ENCODE measurements around the gene CDADC1.
A peak's percentile ranks its signal among the peaks of the same experiment; 100 is the strongest.
"Not testable (repeated sequence)": the region's sequence is repeated elsewhere in the genome, so short reads cannot be mapped to it uniquely, and the experiment has no call there.

The CDADC1 gene

DNA sequence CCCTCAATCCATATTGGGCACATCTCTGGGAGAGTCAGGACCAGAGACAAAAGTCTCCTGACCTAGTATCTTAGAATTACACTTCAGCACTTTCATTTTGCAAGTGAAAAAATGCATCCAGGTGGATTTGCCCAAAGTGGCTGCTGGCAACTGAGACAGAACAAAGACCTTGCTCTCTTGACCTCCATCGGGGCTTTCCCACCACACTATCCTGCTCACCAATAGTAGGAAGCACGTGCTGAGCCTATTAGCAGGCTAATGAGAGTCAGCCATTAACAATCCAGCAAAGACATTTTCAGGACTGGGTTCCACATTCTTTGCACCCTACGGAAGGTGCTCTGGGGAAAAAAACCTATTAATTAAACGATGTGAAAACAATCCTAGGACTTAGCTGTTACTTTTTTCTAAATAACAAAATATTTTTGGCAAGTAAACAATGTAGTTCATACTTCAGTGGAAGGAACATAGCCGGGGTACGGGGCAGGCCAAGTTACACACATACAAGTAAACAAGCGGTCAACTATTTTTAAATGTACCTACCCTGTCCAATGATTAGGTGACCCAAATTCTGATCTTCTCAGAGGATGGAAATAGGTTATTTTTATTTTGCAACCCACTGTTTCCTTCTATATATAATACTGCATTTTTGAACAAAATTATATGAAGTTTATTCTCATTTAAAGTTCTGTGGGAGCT lies 78.6 kb downstream of the CDADC1 start:
- H3K27ac ChIP-seq = no peak overlapping the region
- no peak for TF ChIP-seq ZFX (IDR thresholded peaks at IDR 0.05; ENCODE audit: borderline replicate concordance)
- TF ChIP-seq, protein P1, sequence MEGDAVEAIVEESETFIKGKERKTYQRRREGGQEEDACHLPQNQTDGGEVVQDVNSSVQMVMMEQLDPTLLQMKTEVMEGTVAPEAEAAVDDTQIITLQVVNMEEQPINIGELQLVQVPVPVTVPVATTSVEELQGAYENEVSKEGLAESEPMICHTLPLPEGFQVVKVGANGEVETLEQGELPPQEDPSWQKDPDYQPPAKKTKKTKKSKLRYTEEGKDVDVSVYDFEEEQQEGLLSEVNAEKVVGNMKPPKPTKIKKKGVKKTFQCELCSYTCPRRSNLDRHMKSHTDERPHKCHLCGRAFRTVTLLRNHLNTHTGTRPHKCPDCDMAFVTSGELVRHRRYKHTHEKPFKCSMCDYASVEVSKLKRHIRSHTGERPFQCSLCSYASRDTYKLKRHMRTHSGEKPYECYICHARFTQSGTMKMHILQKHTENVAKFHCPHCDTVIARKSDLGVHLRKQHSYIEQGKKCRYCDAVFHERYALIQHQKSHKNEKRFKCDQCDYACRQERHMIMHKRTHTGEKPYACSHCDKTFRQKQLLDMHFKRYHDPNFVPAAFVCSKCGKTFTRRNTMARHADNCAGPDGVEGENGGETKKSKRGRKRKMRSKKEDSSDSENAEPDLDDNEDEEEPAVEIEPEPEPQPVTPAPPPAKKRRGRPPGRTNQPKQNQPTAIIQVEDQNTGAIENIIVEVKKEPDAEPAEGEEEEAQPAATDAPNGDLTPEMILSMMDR (IDR thresholded peaks at IDR 0.05) = no peak

DNA sequence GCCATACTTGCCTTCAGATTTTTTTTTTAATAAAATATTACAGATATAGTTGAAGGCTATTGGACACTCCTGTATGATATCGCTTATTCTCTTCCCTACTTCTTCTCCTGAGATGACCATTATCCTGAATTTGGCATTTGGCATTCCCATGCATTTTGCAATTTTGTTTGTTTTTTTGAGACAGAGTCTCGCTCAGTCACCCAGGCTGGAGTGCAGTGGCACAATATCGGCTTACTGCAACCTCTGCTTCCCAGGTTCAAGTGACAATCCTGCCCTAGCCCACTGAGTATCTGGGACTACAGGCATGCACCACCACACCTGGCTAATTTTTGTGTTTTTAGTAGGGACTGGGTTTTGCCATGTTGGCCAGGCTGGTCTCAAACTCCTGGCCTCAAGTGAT lies 79.4 kb downstream of the CDADC1 start:
- not testable (repeated sequence) for H3K27ac ChIP-seq

DNA sequence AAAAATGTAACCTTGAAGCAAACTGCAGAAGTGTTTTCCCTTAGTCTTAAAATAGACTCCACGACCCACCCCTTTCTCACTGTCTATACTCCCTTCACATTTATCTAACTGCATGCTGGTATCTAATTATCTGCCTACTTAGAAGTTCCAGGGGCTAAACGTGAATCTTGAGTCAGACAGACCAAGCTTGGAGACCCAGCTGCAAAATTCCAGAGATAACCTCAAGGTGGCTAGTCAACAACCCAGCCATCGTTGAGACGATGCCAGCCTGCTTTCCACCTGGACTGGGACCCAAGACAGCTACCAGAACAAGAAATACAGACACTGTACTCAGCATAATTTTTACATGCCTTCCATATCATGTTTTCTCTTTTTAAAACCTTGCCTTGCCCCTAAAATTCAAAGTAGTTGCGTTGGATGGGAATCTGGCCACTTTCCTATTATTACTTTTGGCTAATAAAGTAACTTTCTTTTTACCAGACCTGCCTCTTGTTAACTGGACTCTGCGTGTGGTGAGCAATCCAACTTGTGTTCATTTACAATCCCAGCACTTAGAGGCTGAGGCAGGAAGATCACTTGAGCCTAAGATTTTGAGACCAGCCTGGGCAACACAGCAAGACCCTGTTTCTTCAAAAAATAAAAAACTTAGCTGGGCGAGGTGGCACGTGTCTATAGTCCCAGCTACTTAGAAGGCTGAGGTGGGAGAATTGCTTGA lies 82.3 kb downstream of the CDADC1 start:
- no peak for TF ChIP-seq ZFX (IDR thresholded peaks at IDR 0.05; ENCODE audit: borderline replicate concordance)
- TF ChIP-seq, protein P1 (IDR thresholded peaks at IDR 0.05) = no peak
- no peak overlapping the region for H3K27ac ChIP-seq

DNA sequence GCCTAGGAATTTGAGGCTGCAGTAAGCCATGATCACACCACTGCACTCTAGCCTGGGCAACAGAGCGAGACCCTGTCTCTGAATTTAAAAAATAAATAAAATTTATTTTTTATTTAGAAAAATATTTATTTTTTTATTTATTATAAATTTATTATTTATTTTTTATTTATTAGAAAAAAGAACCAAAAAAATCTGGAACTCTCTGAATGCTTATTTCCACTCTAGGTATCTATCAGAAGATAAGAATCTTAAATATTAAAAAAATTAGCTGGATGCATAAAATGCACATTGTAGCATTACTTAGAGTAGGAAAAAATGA lies 82.8 kb downstream of the CDADC1 start:
- TF ChIP-seq, protein P1 (IDR thresholded peaks at IDR 0.05) = no peak
- no peak for TF ChIP-seq ZFX (IDR thresholded peaks at IDR 0.05; ENCODE audit: borderline replicate concordance)

DNA sequence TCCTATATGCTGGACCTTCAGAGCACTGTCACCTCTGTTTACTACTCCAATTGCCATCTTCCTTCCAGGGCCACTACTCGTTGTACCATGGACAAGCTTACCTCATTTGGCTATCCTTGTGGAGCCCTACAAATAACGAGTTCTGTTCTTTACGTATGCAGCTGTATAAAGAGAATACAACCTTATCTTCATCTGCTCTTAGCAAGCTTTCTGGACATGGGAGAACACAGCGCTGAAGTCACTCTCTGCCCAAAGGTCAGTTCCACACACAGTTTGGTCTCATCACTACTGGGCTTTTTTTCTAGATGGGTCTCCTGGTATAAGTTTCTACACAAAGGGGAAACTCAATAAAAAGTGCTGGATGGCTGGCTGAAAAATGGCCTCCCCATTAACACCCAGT lies 88.9 kb downstream of the CDADC1 start:
- H3K27ac ChIP-seq = peak overlapping the region; percentile 30
- TF ChIP-seq ZFX (IDR thresholded peaks at IDR 0.05; ENCODE audit: borderline replicate concordance) = no peak
- TF ChIP-seq, protein P1 (IDR thresholded peaks at IDR 0.05) = no peak

More for the DNA sequence above, 82.8 kb downstream of the CDADC1 start:
- H3K27ac ChIP-seq = no peak overlapping the region

DNA sequence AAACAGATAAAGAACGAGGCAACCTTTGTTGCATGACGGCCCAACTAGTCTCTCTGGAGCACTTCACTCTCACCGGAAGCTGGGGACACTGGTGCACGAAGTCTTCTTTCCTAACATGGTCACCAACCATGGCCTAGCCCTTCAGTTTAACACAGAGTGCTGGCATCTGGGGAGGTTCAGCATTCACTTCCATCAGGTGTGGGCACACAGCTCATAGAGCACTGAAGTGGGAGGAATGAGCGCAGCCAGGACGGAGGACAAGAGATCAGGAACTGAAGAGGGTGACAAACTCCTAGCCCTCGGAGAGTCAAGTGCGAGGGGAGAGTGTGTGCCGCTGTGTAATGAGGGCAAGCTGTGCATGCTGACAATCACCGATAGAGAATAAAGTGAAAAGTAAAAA lies 92.4 kb downstream of the CDADC1 start:
- H3K27ac ChIP-seq = no peak overlapping the region
- TF ChIP-seq, protein P1 (IDR thresholded peaks at IDR 0.05) = no peak
- no peak for TF ChIP-seq ZFX (IDR thresholded peaks at IDR 0.05; ENCODE audit: borderline replicate concordance)

DNA sequence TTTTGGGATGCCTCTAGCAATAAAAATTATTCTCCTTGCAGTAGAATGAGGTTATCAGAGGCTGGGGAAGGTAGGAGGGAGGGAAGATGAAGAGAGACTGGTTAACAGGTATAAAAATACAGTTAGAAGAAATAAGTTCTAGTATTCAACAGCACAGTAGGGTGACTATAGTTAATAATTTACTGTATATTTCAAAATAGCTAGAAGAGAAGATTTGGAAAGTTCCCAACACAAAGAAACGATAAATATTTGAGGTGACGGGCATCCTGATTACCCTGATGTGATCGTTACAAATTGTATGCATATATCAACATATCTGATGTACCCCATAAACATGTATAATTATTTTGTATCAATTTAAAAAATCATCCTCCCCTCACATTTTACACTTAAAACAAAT lies 93.8 kb downstream of the CDADC1 start:
- TF ChIP-seq, protein P1 (IDR thresholded peaks at IDR 0.05) = no peak
- TF ChIP-seq ZFX (IDR thresholded peaks at IDR 0.05; ENCODE audit: borderline replicate concordance) = no peak
- H3K27ac ChIP-seq = no peak overlapping the region
